Prostate gland (tissue), 2 donors: Measurements from ENCODE around the gene KCTD15. TPM values are rescaled to one million over a fixed set of nuclear protein-coding genes. Genes with fewer than 3 reads are reported as not detected.

Source experiments
- DNase-seq: peaks from one replicate; pipeline ENCODE4 v3.0.0-alpha.2; 2019; ENCODE audit warnings: low spot score
- H3K27ac ChIP-seq, 2 donors: fragments of 200-600 bp; sonication (generic); 2 replicates each; pipeline ENCODE4 v1.5.1; 2017 to 2019
- H3K27me3 ChIP-seq: fragments of 200-600 bp; sonication (generic); replicated peaks from 2 replicates; pipeline ENCODE4 v1.5.1; 2019; ENCODE audit not compliant: insufficient read depth
- H3K36me3 ChIP-seq, 2 donors: fragments of 200-600 bp; sonication (generic); 1 replicate in 1 of 2; 2 replicates in 1 of 2; pipeline versions ENCODE4 v1.5.1 to v1.8.1; 2017 to 2019
- H3K4me1 ChIP-seq: fragments of 200-600 bp; sonication (generic); replicated peaks from 2 replicates; pipeline ENCODE4 v1.5.1; 2019
- H3K4me3 ChIP-seq, 2 donors: fragments of 200-600 bp; sonication (generic); 2 replicates each; pipeline ENCODE4 v1.5.1; 2017 to 2019
- H3K9me3 ChIP-seq: fragments of 200-600 bp; sonication (generic); 2 replicates; pipeline ENCODE4 v1.5.1; 2017
- CTCF ChIP-seq, 4 experiments: fragments of 200-600 bp in 2 of 4; fragments of 450-650 bp in 2 of 4; sonication (generic) in 2 of 4; IDR thresholded peaks; 1 replicate in 3 of 4; 2 replicates in 1 of 4; pipeline ENCODE4 v1.5.1; 2016 to 2019; ENCODE audit warnings: antibody characterized with exemption in 4 of 4, mild to moderate bottlenecking in 2 of 4, moderate library complexity in 2 of 4
- POLR2A ChIP-seq: fragments of 450-650 bp; IDR thresholded peaks from one replicate; pipeline ENCODE4 v1.6.1; 2016; ENCODE audit warnings: antibody characterized with exemption, mild to moderate bottlenecking
- POLR2AphosphoS5 ChIP-seq: sonication (generic); formaldehyde crosslinking; IDR thresholded peaks from one replicate; pipeline ENCODE4 v1.6.1; 2017; ENCODE audit warnings: antibody characterized with exemption
- WGBS: methylation state at CpG from one replicate; pipeline ENCODE4 v1.1.5; 2018; 5-methylcytosine and 5-hydroxymethylcytosine counted together
- intact Hi-C: fragments of 100-400 bp; cut with DNase I; formaldehyde crosslinking; loops from one replicate; pipeline ENCODE4 v1.14.2; 2022
- total RNA-seq, 2 donors: library from RNA; depleted of rRNA; stranded (reverse); fragments of >200 nt; gene quantifications; one replicate each; pipeline ENCODE4 v1.1.0, GENCODE V29; 2016

KCTD15 gene
- total RNA-seq, 2 donors from 2014 or later, result 41.7 to 74.6 TPM

- intact Hi-C loops, result no loop called here
- H3K27ac ChIP-seq, result no peak overlapping the region
- TF ChIP-seq CTCF (IDR thresholded peaks at IDR 0.05) (no peak), POLR2A (no peak), POLR2AphosphoS5 (no peak)
- peaks cover 5% of the 10 kb centered on the region for H3K4me1 ChIP-seq
- 87% methylated on average over 28 of the region's 28 CpGs for whole genome bisulfite sequencing
- no peaks in the 10 kb centered on the region for H3K9me3 ChIP-seq
- no peak for DNase-seq
- H3K27me3 ChIP-seq, result no peaks in the 10 kb centered on the region
- H3K36me3 ChIP-seq, result no peaks in the 10 kb centered on the region
- no peak overlapping the region for H3K4me3 ChIP-seq
Observed at GRCh38 chr19:33812388-33813330, 16.0 kb downstream of the KCTD15 start.

GRCh38 chr19:33813391-33814101 is 16.9 kb downstream of the KCTD15 start:
- no peak for DNase-seq
- H3K4me1 ChIP-seq, result peaks cover 5% of the 10 kb centered on the region
- H3K36me3 ChIP-seq, result no peaks in the 10 kb centered on the region
- no peak for TF ChIP-seq CTCF (IDR thresholded peaks at IDR 0.05)
- no peak for TF ChIP-seq POLR2A
- TF ChIP-seq POLR2AphosphoS5, result no peak
- H3K27me3 ChIP-seq, result no peaks in the 10 kb centered on the region
- WGBS, result 81% methylated on average over 15 of the region's 16 CpGs
- H3K27ac ChIP-seq, result no peak overlapping the region
- H3K4me3 ChIP-seq, result no peak overlapping the region
- intact Hi-C loops, result no loop called here
- H3K9me3 ChIP-seq, result no peaks in the 10 kb centered on the region

- WGBS, result 65% methylated on average over 21 of the region's 21 CpGs
- Histone ChIP-seq H3K4me3 (no peak overlapping the region), H3K4me1 (peaks cover 5% of the 10 kb centered on the region), H3K27me3 (no peaks in the 10 kb centered on the region), H3K27ac (peak overlapping the region in 1 of 2 donors; percentile 27), H3K36me3 (no peaks in the 10 kb centered on the region), H3K9me3 (no peaks in the 10 kb centered on the region)
- no peak for DNase-seq
- TF ChIP-seq POLR2AphosphoS5 (no peak), CTCF (IDR thresholded peaks at IDR 0.05) (peak in 1 of 4 experiments; percentile 6)
- intact Hi-C loops, result no loop called here
Observed at GRCh38 chr19:33814181-33815165, 17.8 kb downstream of the KCTD15 start.

GRCh38 chr19:33815380-33816340 is 19.0 kb downstream of the KCTD15 start:
- H3K27ac ChIP-seq, result no peak overlapping the region
- no peaks in the 10 kb centered on the region for H3K27me3 ChIP-seq
- intact Hi-C loops, result no loop called here
- 61% methylated on average over 15 of the region's 15 CpGs for WGBS
- DNase-seq, result no peak
- H3K4me1 ChIP-seq, result peaks cover 5% of the 10 kb centered on the region
- H3K9me3 ChIP-seq, result no peaks in the 10 kb centered on the region
- no peak overlapping the region for H3K4me3 ChIP-seq
- TF ChIP-seq CTCF (IDR thresholded peaks at IDR 0.05) (no peak), POLR2A (no peak), POLR2AphosphoS5 (no peak)
- no peaks in the 10 kb centered on the region for H3K36me3 ChIP-seq
